MM.1S (cell line): ENCODE data around the gene SMARCA4.

Experiments
- DNase-seq: peaks from one replicate; pipeline ENCODE4 v3.0.0-alpha.2; 2015
- H2AFZ ChIP-seq: fragments of 300-600 bp; sonication (generic); 2 replicates; pipeline ENCODE4 v1.6.0; 2016; ENCODE audit warnings: antibody characterized with exemption, low read length
- H3F3A ChIP-seq: fragments of 300-600 bp; sonication (generic); 2 replicates; pipeline ENCODE4 v1.6.1; 2016; ENCODE audit warnings: mild to moderate bottlenecking, antibody characterized with exemption, low read length, moderate library complexity, mixed read lengths; ENCODE audit not compliant: insufficient read depth
- H3K27ac ChIP-seq: fragments of 300-600 bp; sonication (generic); 2 replicates; pipeline ENCODE4 v1.5.1; 2016; ENCODE audit warnings: mild to moderate bottlenecking, low read length
- H3K27me3 ChIP-seq: fragments of 300-600 bp; sonication (generic); replicated peaks from 2 replicates; pipeline ENCODE4 v1.6.0; 2016; ENCODE audit warnings: low read length; ENCODE audit not compliant: insufficient read depth
- H3K36me3 ChIP-seq: fragments of 300-600 bp; sonication (generic); replicated peaks from 2 replicates; pipeline ENCODE4 v1.6.1; 2016; ENCODE audit warnings: mild to moderate bottlenecking, low read length, mixed read lengths; ENCODE audit not compliant: insufficient read depth
- H3K4me1 ChIP-seq: fragments of 300-600 bp; sonication (generic); 2 replicates; pipeline ENCODE4 v1.6.1; 2016; ENCODE audit warnings: low read length, mixed read lengths
- H3K4me2 ChIP-seq: fragments of 300-600 bp; sonication (generic); 2 replicates; pipeline ENCODE4 v1.6.0; 2016; ENCODE audit warnings: low read depth, low read length
- H3K4me3 ChIP-seq: fragments of 300-600 bp; sonication (generic); 2 replicates; pipeline ENCODE4 v1.5.1; 2016; ENCODE audit warnings: low read length, mixed read lengths
- H3K79me2 ChIP-seq: fragments of 300-600 bp; sonication (generic); 2 replicates; pipeline ENCODE4 v1.6.1; 2016; ENCODE audit warnings: mixed run types, low read length, mixed read lengths
- H3K9ac ChIP-seq: fragments of 300-600 bp; sonication (generic); 2 replicates; pipeline ENCODE4 v1.6.1; 2016; ENCODE audit warnings: low read length, mixed read lengths
- H3K9me2 ChIP-seq: fragments of 300-600 bp; sonication (generic); replicated peaks from 2 replicates; pipeline ENCODE4 v1.6.1; 2016; ENCODE audit warnings: mild to moderate bottlenecking, low read length, mixed read lengths; ENCODE audit not compliant: insufficient read depth
- H3K9me3 ChIP-seq: fragments of 300-600 bp; sonication (generic); replicated peaks from 2 replicates; pipeline ENCODE4 v1.6.1; 2016; ENCODE audit warnings: mild to moderate bottlenecking, low read length, mixed read lengths; ENCODE audit not compliant: insufficient read depth
- H4K20me1 ChIP-seq: fragments of 300-600 bp; sonication (generic); 2 replicates; pipeline ENCODE4 v1.6.1; 2016; ENCODE audit warnings: mild to moderate bottlenecking, low read length, moderate library complexity, mixed read lengths; ENCODE audit not compliant: insufficient read depth
- CTCF ChIP-seq: fragments of 300-600 bp; sonication (generic); IDR thresholded peaks from 2 replicates; pipeline ENCODE4 v1.5.1; 2016; ENCODE audit warnings: antibody characterized with exemption, low read length, mixed read lengths
- EZH2 ChIP-seq: fragments of 300-600 bp; sonication (generic); optimal IDR thresholded peaks from 2 replicates; pipeline ENCODE3; 2017; ENCODE audit warnings: low read depth, mild to moderate bottlenecking, antibody characterized with exemption, low read length, mixed read lengths
- EZH2phosphoT487 ChIP-seq: fragments of 300-600 bp; sonication (generic); IDR thresholded peaks from 2 replicates; pipeline ENCODE4 v1.6.1; 2018; ENCODE audit warnings: antibody characterized with exemption, low read length

The SMARCA4 gene

GRCh38 chr19:10988380-10988779, 27.6 kb downstream of the SMARCA4 start:
- Histone ChIP-seq H3K27me3 (no peaks in the 10 kb centered on the region), H3F3A (no peaks in the 10 kb centered on the region), H3K9me3 (no peaks in the 10 kb centered on the region), H3K4me3 (no peak overlapping the region), H3K9ac (no peak overlapping the region), H3K4me1 (no peaks in the 10 kb centered on the region), H3K4me2 (no peak overlapping the region), H3K79me2 (peaks cover 40% of the 10 kb centered on the region), H3K27ac (no peak overlapping the region), H3K9me2 (no peaks in the 10 kb centered on the region), H4K20me1 (no peaks in the 10 kb centered on the region), H3K36me3 (0 out of 2 replicates have a peak, but pooled peaks cover 5% of the 10 kb centered on the region), H2AFZ (no peak overlapping the region)
- TF ChIP-seq EZH2phosphoT487 (no peak), CTCF (no peak), EZH2 (no peak)
- no peak for DNase-seq

GRCh38 chr19:10988921-10989320, 28.1 kb downstream of the SMARCA4 start:
- Histone ChIP-seq H3K9ac (no peak overlapping the region), H3K27me3 (no peaks in the 10 kb centered on the region), H3K4me2 (no peak overlapping the region), H3K9me2 (no peaks in the 10 kb centered on the region), H3K27ac (no peak overlapping the region), H3K36me3 (0 out of 2 replicates have a peak, but pooled peaks cover 5% of the 10 kb centered on the region), H4K20me1 (no peaks in the 10 kb centered on the region), H2AFZ (no peak overlapping the region), H3K4me1 (no peaks in the 10 kb centered on the region), H3K9me3 (no peaks in the 10 kb centered on the region), H3F3A (no peaks in the 10 kb centered on the region), H3K4me3 (no peak overlapping the region), H3K79me2 (peaks cover 35% of the 10 kb centered on the region)
- no peak for DNase-seq
- TF ChIP-seq EZH2phosphoT487 (no peak), CTCF (no peak), EZH2 (no peak)

GRCh38 chr19:10991076-10991475, 30.2 kb downstream of the SMARCA4 start:
- DNase-seq, result no peak
- H4K20me1 ChIP-seq, result no peaks in the 10 kb centered on the region
- H3K9ac ChIP-seq, result no peak overlapping the region

More at GRCh38 chr19:10991076-10991475, 30.2 kb downstream of the SMARCA4 start:
- H3K9me2 ChIP-seq, result no peaks in the 10 kb centered on the region
- no peaks in the 10 kb centered on the region for H3K27me3 ChIP-seq
- H3K4me1 ChIP-seq, result no peaks in the 10 kb centered on the region
- H3F3A ChIP-seq, result no peaks in the 10 kb centered on the region
- H3K36me3 ChIP-seq, result peaks cover 5% of the 10 kb centered on the region; the same call in 1 of the 2 replicates
- H3K9me3 ChIP-seq, result no peaks in the 10 kb centered on the region
- no peak overlapping the region for H2AFZ ChIP-seq
- H3K27ac ChIP-seq, result no peak overlapping the region
- H3K4me3 ChIP-seq, result no peak overlapping the region
- H3K4me2 ChIP-seq, result no peak overlapping the region
- peaks cover 16% of the 10 kb centered on the region for H3K79me2 ChIP-seq
- TF ChIP-seq CTCF (no peak), EZH2phosphoT487 (no peak), EZH2 (no peak)
